GM23248 (cell line): Measurements from ENCODE around the gene SNHG17. TPM values are rescaled to one million over a fixed set of nuclear protein-coding genes. Genes with fewer than 3 reads are reported as not detected.

Experiments used
- DNase-seq: peaks from one replicate; pipeline ENCODE4 v3.0.0-alpha.2; 2015
- H2AFZ ChIP-seq: fragments of 200-600 bp; sonication (generic); 2 replicates; pipeline ENCODE4 v1.6.1; 2016; ENCODE audit warnings: antibody characterized with exemption
- H3F3A ChIP-seq: fragments of 200-600 bp; sonication (generic); 2 replicates; pipeline ENCODE4 v1.6.1; 2016; ENCODE audit warnings: mild to moderate bottlenecking, antibody characterized with exemption, mixed run types; ENCODE audit not compliant: insufficient read depth
- H3K27ac ChIP-seq: fragments of 200-600 bp; sonication (generic); 2 replicates; pipeline ENCODE4 v1.5.1; 2016; ENCODE audit warnings: mild to moderate bottlenecking
- H3K27me3 ChIP-seq: fragments of 200-600 bp; sonication (generic); replicated peaks from 2 replicates; pipeline ENCODE4 v1.6.1; 2016; ENCODE audit warnings: mild to moderate bottlenecking; ENCODE audit not compliant: insufficient read depth
- H3K36me3 ChIP-seq: fragments of 200-600 bp; sonication (generic); 2 replicates; pipeline ENCODE4 v1.6.1; 2016; ENCODE audit warnings: low read depth, mild to moderate bottlenecking
- H3K4me1 ChIP-seq: fragments of 200-600 bp; sonication (generic); 2 replicates; pipeline ENCODE4 v1.6.1; 2016; ENCODE audit warnings: mild to moderate bottlenecking; ENCODE audit not compliant: insufficient read depth
- H3K4me2 ChIP-seq: fragments of 200-600 bp; sonication (generic); one replicate; pipeline ENCODE4 v1.6.1; 2016; ENCODE audit warnings: mild to moderate bottlenecking; ENCODE audit not compliant: unreplicated experiment
- H3K4me3 ChIP-seq: fragments of 200-600 bp; sonication (generic); 2 replicates; pipeline ENCODE4 v1.5.1; 2016; ENCODE audit warnings: mild to moderate bottlenecking
- H3K79me2 ChIP-seq: fragments of 200-600 bp; sonication (generic); 2 replicates; pipeline ENCODE4 v1.6.1; 2016; ENCODE audit warnings: mild to moderate bottlenecking; ENCODE audit not compliant: insufficient read depth
- H3K9ac ChIP-seq: fragments of 200-600 bp; sonication (generic); 2 replicates; pipeline ENCODE4 v1.6.1; 2016; ENCODE audit warnings: mild to moderate bottlenecking
- H3K9me2 ChIP-seq: fragments of 200-600 bp; sonication (generic); 2 replicates; pipeline ENCODE4 v1.6.1; 2016; ENCODE audit warnings: mixed run types, mild to moderate bottlenecking, moderate library complexity; ENCODE audit not compliant: insufficient read depth
- H3K9me3 ChIP-seq: fragments of 200-600 bp; sonication (generic); one replicate; pipeline ENCODE4 v1.6.1; 2017; ENCODE audit warnings: low read depth
- H4K20me1 ChIP-seq: fragments of 200-600 bp; sonication (generic); 2 replicates; pipeline ENCODE4 v1.6.0; 2016; ENCODE audit not compliant: insufficient read depth
- EZH2 ChIP-seq: fragments of 200-600 bp; sonication (generic); IDR thresholded peaks from 2 replicates; pipeline ENCODE4 v1.6.1; 2018; ENCODE audit warnings: antibody characterized with exemption, mild to moderate bottlenecking; ENCODE audit not compliant: insufficient read depth, poor library complexity, severe bottlenecking
- EZH2phosphoT487 ChIP-seq: fragments of 200-600 bp; sonication (generic); IDR thresholded peaks from 2 replicates; pipeline ENCODE4 v1.6.1; 2018; ENCODE audit warnings: antibody characterized with exemption, moderate library complexity, mild to moderate bottlenecking, low read depth; ENCODE audit not compliant: insufficient read depth
- WGBS, 2 experiments: methylation state at CpG; one replicate each; pipeline ENCODE4 v1.1.6; 2015 to 2017; ENCODE audit warnings: low lambda C conversion rate in 2 of 2, low coverage in 1 of 2; ENCODE audit errors: missing lambda C conversion rate in 2 of 2; 5-methylcytosine and 5-hydroxymethylcytosine counted together
- in situ Hi-C: fragments of 300-500 bp; cut with MboI; formaldehyde crosslinking; loops from 2 replicates; pipeline ENCODE4 v1.15.0; 2020
- polyA plus RNA-seq: library from polyadenylated mRNA; unstranded; fragments of >200 nt; fragmentation: Nextera tagmentation; extraction: Ambion mirVana; gene quantifications from 2 replicates; pipeline ENCODE4 v1.2.1, GENCODE V29; 2016
- total RNA-seq: library from RNA; depleted of rRNA; stranded (reverse); fragments of >200 nt; shearing (Covaris generic); gene quantifications from 2 replicates; pipeline ENCODE4 v1.2.3, GENCODE V29; 2014

SNHG17 gene
- total and polyA plus RNA-seq, 2 experiments from 2014 or later: 15.2 to 28.0 TPM

- H3K36me3 ChIP-seq: peaks cover 8% of the 10 kb centered on the region; the same call in 1 of the 2 replicates
- H3K27me3 ChIP-seq: no peaks in the 10 kb centered on the region
- H3K9me2 ChIP-seq: peaks cover 5% of the 10 kb centered on the region; the same call in 1 of the 2 replicates
- WGBS, 2 experiments: 54 to 58% methylated on average over 7 of the region's 7 CpGs
- peak overlapping the region; percentile 21 for H3K4me2 ChIP-seq
- in situ Hi-C loops: no loop called here
- DNase-seq: peak; percentile 77
- H3K79me2 ChIP-seq: peaks cover 25% of the 10 kb centered on the region; the same call in 1 of the 2 replicates
- peak overlapping the region; percentile 48 for H3K27ac ChIP-seq
- peaks cover 44% of the 10 kb centered on the region for H3K4me1 ChIP-seq
- no peaks in the 10 kb centered on the region for H3K9me3 ChIP-seq
- no peak overlapping the region for H3K4me3 ChIP-seq
- TF ChIP-seq EZH2 (no peak), EZH2phosphoT487 (no peak)
- H4K20me1 ChIP-seq: no peaks in the 10 kb centered on the region
- H3F3A ChIP-seq: peaks cover 10% of the 10 kb centered on the region
- no peak overlapping the region for H3K9ac ChIP-seq
- no peak overlapping the region for H2AFZ ChIP-seq
Measured at GRCh38 chr20:38450412-38450975, 15.4 kb upstream of the SNHG17 start.

GRCh38 chr20:38449046-38449445, 13.9 kb upstream of the SNHG17 start:
- Histone ChIP-seq H3F3A (peaks cover 10% of the 10 kb centered on the region), H3K4me1 (peaks cover 43% of the 10 kb centered on the region), H3K9me2 (peaks cover 5% of the 10 kb centered on the region; the same call in 1 of the 2 replicates), H3K27ac (no peak overlapping the region), H3K9me3 (no peaks in the 10 kb centered on the region), H3K4me2 (no peak overlapping the region), H3K9ac (no peak overlapping the region), H4K20me1 (no peaks in the 10 kb centered on the region), H3K4me3 (no peak overlapping the region), H3K27me3 (no peaks in the 10 kb centered on the region), H3K79me2 (peaks cover 26% of the 10 kb centered on the region; the same call in 1 of the 2 replicates), H3K36me3 (peaks cover 8% of the 10 kb centered on the region; the same call in 1 of the 2 replicates), H2AFZ (no peak overlapping the region)
- WGBS, 2 experiments: 95 to 97% methylated on average over 3 of the region's 3 CpGs
- no peak for DNase-seq
- in situ Hi-C loops: no loop called here
- TF ChIP-seq EZH2 (no peak), EZH2phosphoT487 (no peak)

- Histone ChIP-seq H3K9me2 (peaks cover 5% of the 10 kb centered on the region; the same call in 1 of the 2 replicates), H4K20me1 (no peaks in the 10 kb centered on the region), H3K27me3 (no peaks in the 10 kb centered on the region), H3K4me2 (peak overlapping the region; percentile 95), H3K4me1 (peaks cover 37% of the 10 kb centered on the region), H3K27ac (no peak overlapping the region), H3K4me3 (no peak overlapping the region), H3K9me3 (no peaks in the 10 kb centered on the region), H3K9ac (no peak overlapping the region), H3F3A (peaks cover 10% of the 10 kb centered on the region), H3K79me2 (peaks cover 26% of the 10 kb centered on the region; the same call in 1 of the 2 replicates), H3K36me3 (peaks cover 8% of the 10 kb centered on the region; the same call in 1 of the 2 replicates), H2AFZ (no peak overlapping the region)
- no peak for DNase-seq
- WGBS, 2 experiments: 91 to 94% methylated on average over 10 of the region's 10 CpGs
- TF ChIP-seq EZH2: no peak
- TF ChIP-seq EZH2phosphoT487: no peak
- in situ Hi-C loops: no loop called here
Measured at GRCh38 chr20:38447931-38448675, 13.0 kb upstream of the SNHG17 start.

GRCh38 chr20:38447251-38447661, 12.1 kb upstream of the SNHG17 start:
- H3K27ac ChIP-seq: peak overlapping the region; percentile 54
- peaks cover 26% of the 10 kb centered on the region; the same call in 1 of the 2 replicates for H3K79me2 ChIP-seq
- no peak for TF ChIP-seq EZH2phosphoT487
- TF ChIP-seq EZH2: no peak
- peaks cover 8% of the 10 kb centered on the region; the same call in 1 of the 2 replicates for H3K36me3 ChIP-seq
- no peaks in the 10 kb centered on the region for H4K20me1 ChIP-seq
- peak overlapping the region; percentile 98 for H3K9ac ChIP-seq
- H3F3A ChIP-seq: peaks cover 7% of the 10 kb centered on the region
- peaks cover 5% of the 10 kb centered on the region; the same call in 1 of the 2 replicates for H3K9me2 ChIP-seq
- H3K4me1 ChIP-seq: peaks cover 29% of the 10 kb centered on the region
- H3K4me3 ChIP-seq: peak overlapping the region; percentile 91
- peak overlapping the region; percentile 93 for H2AFZ ChIP-seq
- peak overlapping the region; percentile 95 for H3K4me2 ChIP-seq
- WGBS, 2 experiments: 48 to 52% methylated on average over 12 of the region's 12 CpGs
- H3K9me3 ChIP-seq: no peaks in the 10 kb centered on the region
- no peaks in the 10 kb centered on the region for H3K27me3 ChIP-seq
- in situ Hi-C loops: no loop called here
- DNase-seq: no peak
